ENCODE measurements around the gene PRSS23.

- TF ChIP-seq, protein P1, sequence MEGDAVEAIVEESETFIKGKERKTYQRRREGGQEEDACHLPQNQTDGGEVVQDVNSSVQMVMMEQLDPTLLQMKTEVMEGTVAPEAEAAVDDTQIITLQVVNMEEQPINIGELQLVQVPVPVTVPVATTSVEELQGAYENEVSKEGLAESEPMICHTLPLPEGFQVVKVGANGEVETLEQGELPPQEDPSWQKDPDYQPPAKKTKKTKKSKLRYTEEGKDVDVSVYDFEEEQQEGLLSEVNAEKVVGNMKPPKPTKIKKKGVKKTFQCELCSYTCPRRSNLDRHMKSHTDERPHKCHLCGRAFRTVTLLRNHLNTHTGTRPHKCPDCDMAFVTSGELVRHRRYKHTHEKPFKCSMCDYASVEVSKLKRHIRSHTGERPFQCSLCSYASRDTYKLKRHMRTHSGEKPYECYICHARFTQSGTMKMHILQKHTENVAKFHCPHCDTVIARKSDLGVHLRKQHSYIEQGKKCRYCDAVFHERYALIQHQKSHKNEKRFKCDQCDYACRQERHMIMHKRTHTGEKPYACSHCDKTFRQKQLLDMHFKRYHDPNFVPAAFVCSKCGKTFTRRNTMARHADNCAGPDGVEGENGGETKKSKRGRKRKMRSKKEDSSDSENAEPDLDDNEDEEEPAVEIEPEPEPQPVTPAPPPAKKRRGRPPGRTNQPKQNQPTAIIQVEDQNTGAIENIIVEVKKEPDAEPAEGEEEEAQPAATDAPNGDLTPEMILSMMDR (IDR thresholded peaks at IDR 0.05) = no peak
- TF ChIP-seq POLR2A (IDR thresholded peaks at IDR 0.05) = no peak
Measured at GRCh38 chr11:86797133-86797532, 3.2 kb upstream of the PRSS23 start.
